ENCODE results near the gene DST.

The DST gene

DNA sequence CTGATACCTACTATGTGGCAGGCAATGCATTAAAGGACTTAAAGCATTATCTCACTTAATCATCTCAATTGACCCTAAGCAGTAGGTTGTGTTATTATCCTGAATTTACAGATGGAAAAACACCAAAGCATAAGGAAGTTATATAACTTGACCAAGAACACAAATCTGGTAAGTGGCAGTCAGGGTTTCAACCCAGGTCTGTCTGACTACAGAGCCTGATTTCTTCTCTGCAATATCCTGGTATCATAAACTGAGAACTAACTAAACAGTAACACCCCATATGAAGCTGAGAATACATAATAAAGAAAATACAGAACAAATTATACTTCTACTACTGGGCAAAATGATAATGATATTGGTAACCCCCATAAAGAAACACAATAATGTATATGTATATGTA is 13.8 kb upstream of the DST start:
- Mint-ChIP-seq H3K4me1 (ENCODE audit: low read depth in 2 of 2) (no peaks in the 10 kb centered on the region), H3K4me3 (no peak overlapping the region), H3K27me3 (no peaks in the 10 kb centered on the region), H3K27ac (no peak overlapping the region), H3K9me3 (no peaks in the 10 kb centered on the region), H3K36me3 (ENCODE audit: insufficient read depth) (no peaks in the 10 kb centered on the region)
- DNase-seq (no peak), ATAC-seq (replicated peaks) (no peak)

DNA sequence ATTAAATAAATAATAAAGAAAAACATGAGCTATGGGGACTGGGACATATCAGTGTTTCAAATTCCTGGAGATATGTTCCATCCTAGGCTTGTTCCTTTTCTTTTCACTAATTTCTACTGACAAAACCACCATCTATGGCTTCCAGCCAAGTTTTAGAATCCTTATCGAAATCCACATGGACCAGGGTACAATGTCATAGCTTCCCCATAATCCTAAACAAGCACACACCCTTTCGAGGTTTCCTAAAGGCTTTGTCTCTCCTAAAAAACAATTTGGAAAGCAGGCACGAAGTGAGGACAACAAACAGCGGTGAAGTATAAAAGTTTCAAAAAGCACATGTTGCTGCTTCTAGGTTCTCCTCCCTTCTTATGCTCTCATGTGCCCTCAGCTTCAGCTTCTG is 13.3 kb upstream of the DST start:
- no peak overlapping the region for H3K27ac Mint-ChIP-seq

DNA sequence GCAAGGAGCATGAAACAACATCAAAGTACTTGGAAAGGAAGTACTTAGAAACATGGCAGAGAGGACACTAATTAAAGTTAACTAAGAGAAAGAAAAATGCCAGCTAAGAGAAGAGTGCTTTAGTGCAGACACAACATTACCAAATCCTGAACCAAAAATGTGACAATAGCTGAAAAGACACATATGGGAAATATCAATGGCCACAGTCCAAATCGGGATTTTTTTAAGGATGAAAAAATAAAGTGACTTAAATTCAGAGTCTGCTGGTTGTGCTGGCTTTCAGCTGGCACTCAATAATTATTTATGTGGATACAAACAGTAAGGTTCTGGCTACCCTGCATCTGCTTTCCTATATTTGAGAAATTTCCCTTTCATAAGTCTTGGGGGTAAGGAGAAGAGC is 12.6 kb upstream of the DST start:
- no peak for ATAC-seq (replicated peaks)
- H3K27ac Mint-ChIP-seq = no peak overlapping the region
- DNase-seq = no peak
- no peaks in the 10 kb centered on the region for H3K27me3 Mint-ChIP-seq
- H3K4me3 Mint-ChIP-seq = no peak overlapping the region
- H3K9me3 Mint-ChIP-seq = no peaks in the 10 kb centered on the region
- no peaks in the 10 kb centered on the region for H3K36me3 Mint-ChIP-seq (ENCODE audit: insufficient read depth)
- no peaks in the 10 kb centered on the region for H3K4me1 Mint-ChIP-seq (ENCODE audit: low read depth in 2 of 2)

More for the DNA sequence above, 13.3 kb upstream of the DST start:
- Mint-ChIP-seq H3K27me3 (no peaks in the 10 kb centered on the region), H3K4me3 (no peak overlapping the region), H3K4me1 (ENCODE audit: low read depth in 2 of 2) (no peaks in the 10 kb centered on the region), H3K36me3 (ENCODE audit: insufficient read depth) (no peaks in the 10 kb centered on the region), H3K9me3 (no peaks in the 10 kb centered on the region)
- no peak for ATAC-seq (replicated peaks)
- no peak for DNase-seq

DNA sequence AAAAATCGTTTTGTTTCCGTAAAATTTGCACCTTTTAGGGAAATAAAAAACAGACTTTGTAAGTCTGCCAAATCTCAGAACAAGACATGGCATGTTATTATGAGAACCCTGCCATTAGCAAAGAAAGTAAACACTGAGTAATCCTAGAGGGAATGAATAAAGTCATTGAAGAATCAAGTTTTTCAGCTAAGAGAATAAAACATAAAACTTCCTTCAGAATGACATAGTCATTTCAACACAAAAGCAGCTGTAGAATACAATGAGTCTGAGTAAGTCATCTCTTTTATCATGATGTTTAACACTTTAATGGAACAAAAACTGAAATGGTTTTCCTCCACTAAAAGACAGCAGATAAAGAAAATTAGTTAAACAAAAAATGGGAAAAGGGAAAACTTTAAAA is 10.3 kb upstream of the DST start:
- Mint-ChIP-seq H3K4me1 (ENCODE audit: low read depth in 2 of 2) (no peaks in the 10 kb centered on the region), H3K36me3 (ENCODE audit: insufficient read depth) (no peaks in the 10 kb centered on the region), H3K9me3 (peaks cover 0 to 7% of the 10 kb centered on the region in 2 donors), H3K27me3 (no peaks in the 10 kb centered on the region), H3K4me3 (no peak overlapping the region), H3K27ac (no peak overlapping the region)
- no peak for DNase-seq
- no peak for ATAC-seq (replicated peaks)

DNA sequence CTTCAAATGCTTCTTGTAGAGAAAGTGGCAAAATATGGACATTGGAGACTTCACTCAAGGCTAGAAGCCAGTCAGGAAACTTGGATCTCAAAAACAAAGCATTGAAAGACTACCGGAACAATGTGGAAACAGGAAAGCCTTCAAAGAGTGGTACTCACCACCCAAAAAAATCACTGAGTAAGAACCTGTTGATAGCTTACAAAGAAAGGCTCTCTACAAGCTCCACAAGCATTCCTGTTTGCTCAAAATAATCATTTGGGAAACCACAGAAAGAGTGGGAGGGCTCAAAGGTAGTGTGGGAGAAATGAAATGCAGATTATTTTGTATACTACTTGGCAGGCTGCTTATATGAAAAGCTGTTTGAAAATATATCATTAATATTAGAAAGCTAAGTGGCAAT is 9.5 kb upstream of the DST start:
- H3K27me3 Mint-ChIP-seq = no peaks in the 10 kb centered on the region
- no peak overlapping the region for H3K27ac Mint-ChIP-seq
- no peaks in the 10 kb centered on the region for H3K4me1 Mint-ChIP-seq (ENCODE audit: low read depth in 2 of 2)
- ATAC-seq (replicated peaks) (no peak), DNase-seq (no peak)
- H3K4me3 Mint-ChIP-seq = no peak overlapping the region
- no peaks in the 10 kb centered on the region for H3K36me3 Mint-ChIP-seq (ENCODE audit: insufficient read depth)
- H3K9me3 Mint-ChIP-seq = peaks cover 0 to 7% of the 10 kb centered on the region in 2 donors

DNA sequence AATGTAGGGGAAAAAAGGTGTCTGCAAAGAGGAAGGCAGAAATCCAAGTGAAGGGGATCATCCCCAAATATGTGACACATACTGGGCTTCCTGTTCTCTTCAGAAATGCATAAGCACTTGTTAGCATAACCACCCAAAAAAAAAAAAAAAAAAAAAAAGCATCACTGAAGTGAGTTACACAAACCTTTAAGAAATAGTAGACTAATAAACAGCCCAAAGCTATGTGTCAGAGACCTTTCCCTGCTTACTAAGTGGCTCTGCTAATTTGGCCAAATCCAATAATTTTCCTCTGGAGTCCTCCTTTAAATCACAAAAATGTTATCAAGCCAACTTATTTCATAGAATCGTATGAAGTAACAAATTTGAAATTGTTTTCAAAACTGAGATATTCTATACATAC is 7.5 kb upstream of the DST start:
- ATAC-seq (replicated peaks) (no peak), DNase-seq (no peak)
- Mint-ChIP-seq H3K4me3 (no peak overlapping the region), H3K9me3 (peaks cover 0 to 7% of the 10 kb centered on the region in 2 donors), H3K27ac (no peak overlapping the region), H3K4me1 (ENCODE audit: low read depth in 2 of 2) (no peaks in the 10 kb centered on the region), H3K27me3 (no peaks in the 10 kb centered on the region), H3K36me3 (ENCODE audit: insufficient read depth) (no peaks in the 10 kb centered on the region)

DNA sequence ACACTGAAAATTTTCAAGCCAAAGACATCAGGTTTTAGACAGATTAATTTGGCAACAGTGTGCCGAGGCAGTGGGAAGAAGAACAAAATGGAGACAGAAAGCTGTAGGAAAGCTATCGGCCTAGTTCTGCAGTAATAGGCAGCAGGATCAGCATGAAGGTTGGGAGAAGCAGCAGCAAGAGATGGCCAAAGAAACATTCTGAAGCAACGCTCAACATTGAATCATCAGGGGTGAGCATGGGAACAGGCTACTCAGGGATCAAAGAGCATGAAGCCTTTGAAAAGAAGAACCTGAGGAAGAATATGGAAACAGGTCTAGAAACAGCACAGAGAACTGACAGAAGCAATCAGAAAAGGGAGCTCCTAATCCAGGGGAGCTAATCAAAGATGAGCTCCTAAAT is 7.1 kb upstream of the DST start:
- ATAC-seq (replicated peaks) (no peak), DNase-seq (no peak)
- peaks cover 0 to 7% of the 10 kb centered on the region in 2 donors for H3K9me3 Mint-ChIP-seq
- no peaks in the 10 kb centered on the region for H3K4me1 Mint-ChIP-seq (ENCODE audit: low read depth in 2 of 2)
- H3K4me3 Mint-ChIP-seq = no peak overlapping the region
- no peak overlapping the region for H3K27ac Mint-ChIP-seq
- no peaks in the 10 kb centered on the region for H3K27me3 Mint-ChIP-seq
- no peaks in the 10 kb centered on the region for H3K36me3 Mint-ChIP-seq (ENCODE audit: insufficient read depth)

DNA sequence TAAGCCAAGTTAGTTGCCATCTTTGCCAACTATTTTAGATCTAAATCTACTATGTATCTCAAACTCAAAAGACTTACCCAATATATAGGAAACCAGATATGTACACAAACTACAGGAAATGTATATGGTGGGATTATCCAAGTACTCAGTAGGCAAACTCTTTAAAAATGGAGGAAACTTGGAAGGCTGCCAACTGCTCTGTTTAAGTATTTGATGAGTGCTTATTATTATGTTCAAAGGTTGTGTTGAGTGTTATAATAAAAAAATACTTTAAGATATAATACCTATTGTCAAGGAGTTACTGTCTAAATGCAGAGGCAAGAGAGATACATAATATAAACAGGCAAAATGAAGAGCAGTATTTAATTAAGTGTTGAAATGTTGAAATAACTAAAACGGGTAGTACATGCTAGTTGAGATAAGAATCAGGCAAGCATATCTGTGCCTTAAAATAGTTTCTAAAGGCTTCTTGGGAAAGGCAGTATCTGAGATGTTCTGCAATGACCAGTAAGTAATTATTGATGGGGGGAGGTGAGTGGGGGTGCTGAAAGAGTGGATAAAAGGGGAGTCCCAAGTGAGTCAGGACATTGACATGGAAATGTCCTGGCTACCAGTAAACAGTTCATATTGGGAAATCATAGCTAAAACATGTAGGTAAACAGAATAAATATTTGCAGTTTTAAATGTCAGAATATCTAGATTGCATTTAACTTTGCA is 6.5 kb upstream of the DST start:
- ATAC-seq (replicated peaks) = no peak
- no peaks in the 10 kb centered on the region for H3K27me3 Mint-ChIP-seq
- H3K27ac Mint-ChIP-seq = no peak overlapping the region
- no peak for DNase-seq
- H3K4me1 Mint-ChIP-seq (ENCODE audit: low read depth in 2 of 2) = no peaks in the 10 kb centered on the region
- H3K4me3 Mint-ChIP-seq = no peak overlapping the region
- peaks cover 0 to 7% of the 10 kb centered on the region in 2 donors for H3K9me3 Mint-ChIP-seq
- H3K36me3 Mint-ChIP-seq (ENCODE audit: insufficient read depth) = no peaks in the 10 kb centered on the region

DNA sequence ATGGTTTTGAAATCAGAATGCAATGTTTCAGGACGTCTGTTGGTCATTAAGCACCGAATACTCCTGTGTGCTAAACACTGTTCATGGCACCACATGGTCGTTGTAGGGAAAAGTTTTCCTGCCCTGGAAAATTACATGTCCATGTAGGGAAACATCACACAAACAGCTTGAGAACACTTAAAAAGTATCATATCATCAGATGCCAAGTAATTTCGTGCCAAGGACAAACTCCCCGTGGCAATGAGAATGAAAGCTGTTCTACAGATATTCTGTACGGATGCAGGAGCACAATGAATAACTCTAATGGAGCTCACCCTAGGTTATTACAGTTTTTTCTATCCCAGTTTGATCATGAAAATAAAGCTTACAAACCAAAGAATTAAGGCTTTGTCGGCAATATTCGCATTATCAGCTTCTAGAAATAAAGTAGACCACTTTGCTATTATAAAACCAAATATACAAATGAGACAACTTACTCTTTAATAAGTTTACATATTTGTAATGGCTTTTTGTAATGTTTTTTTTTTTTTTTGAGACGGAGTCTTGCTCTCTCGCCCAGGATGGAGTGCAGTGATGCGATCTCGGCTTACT is 4.6 kb upstream of the DST start:
- Mint-ChIP-seq H3K4me1 (ENCODE audit: low read depth in 2 of 2) (no peaks in the 10 kb centered on the region), H3K36me3 (ENCODE audit: insufficient read depth) (no peaks in the 10 kb centered on the region), H3K27me3 (no peaks in the 10 kb centered on the region), H3K27ac (no peak overlapping the region), H3K4me3 (no peak overlapping the region), H3K9me3 (peaks cover 0 to 7% of the 10 kb centered on the region in 2 donors)
- no peak for ATAC-seq (replicated peaks)
- DNase-seq = no peak

DNA sequence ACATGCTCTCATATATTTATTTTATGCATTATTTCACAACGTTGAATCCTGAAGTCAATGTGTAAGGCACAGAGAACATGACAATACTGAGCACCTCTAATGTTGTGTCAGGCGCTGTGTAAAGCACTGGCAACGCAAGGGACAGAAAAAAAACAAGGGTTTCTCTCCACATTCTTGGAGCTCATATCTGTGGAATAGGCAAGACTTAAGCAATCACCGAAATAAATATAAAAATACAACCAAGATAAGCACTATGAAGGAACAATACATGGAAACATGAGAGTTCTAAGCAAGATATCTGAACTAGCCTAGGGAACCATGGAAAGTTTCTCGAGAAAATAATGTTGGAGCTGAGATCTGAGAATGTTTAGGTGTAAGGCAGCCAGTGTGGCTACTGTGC is 1.7 kb upstream of the DST start:
- Mint-ChIP-seq H3K4me3 (no peak overlapping the region), H3K27ac (no peak overlapping the region), H3K27me3 (no peaks in the 10 kb centered on the region), H3K36me3 (ENCODE audit: insufficient read depth) (no peaks in the 10 kb centered on the region), H3K4me1 (ENCODE audit: low read depth in 2 of 2) (no peaks in the 10 kb centered on the region), H3K9me3 (peaks cover 0 to under 1% of the 10 kb centered on the region in 2 donors)
- DNase-seq = no peak
- ATAC-seq (replicated peaks) = no peak

DNA sequence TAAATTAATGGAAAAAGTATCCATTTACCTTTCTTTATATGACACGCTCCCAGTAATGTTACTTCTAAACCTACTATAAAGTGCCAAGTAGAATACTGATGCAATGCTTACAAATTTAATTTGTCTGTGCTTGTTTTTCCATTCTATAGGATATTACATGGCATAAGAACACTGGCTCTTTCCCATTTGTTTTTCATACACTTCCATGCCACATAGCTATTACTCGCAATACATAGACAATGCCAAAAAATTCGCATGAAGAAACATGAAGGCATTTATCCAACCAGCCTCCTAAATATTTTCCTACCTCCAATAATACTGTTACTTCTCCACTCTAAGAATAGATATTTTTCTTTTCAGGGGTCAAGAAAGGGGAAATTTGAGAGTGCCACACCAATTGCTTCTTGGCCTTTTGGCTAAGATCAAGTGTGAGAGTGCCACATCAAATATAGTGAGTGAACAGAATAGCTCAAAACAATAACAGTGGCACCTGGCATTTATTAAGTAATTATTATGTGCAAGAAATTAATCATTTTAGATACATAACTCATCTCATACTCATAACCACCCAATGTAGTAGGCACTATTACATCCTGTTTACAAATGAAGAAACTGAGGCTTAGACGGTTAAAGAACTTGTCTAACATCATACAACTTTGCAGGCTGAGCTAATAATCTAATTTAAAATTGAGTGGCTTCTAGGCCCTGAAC is 845 bp upstream of the DST start:
- DNase-seq = no peak
- no peak for ATAC-seq (replicated peaks)
- Mint-ChIP-seq H3K4me1 (ENCODE audit: low read depth in 2 of 2) (no peaks in the 10 kb centered on the region), H3K36me3 (ENCODE audit: insufficient read depth) (no peaks in the 10 kb centered on the region), H3K4me3 (no peak overlapping the region), H3K27ac (no peak overlapping the region), H3K9me3 (no peaks in the 10 kb centered on the region), H3K27me3 (no peaks in the 10 kb centered on the region)

DNA sequence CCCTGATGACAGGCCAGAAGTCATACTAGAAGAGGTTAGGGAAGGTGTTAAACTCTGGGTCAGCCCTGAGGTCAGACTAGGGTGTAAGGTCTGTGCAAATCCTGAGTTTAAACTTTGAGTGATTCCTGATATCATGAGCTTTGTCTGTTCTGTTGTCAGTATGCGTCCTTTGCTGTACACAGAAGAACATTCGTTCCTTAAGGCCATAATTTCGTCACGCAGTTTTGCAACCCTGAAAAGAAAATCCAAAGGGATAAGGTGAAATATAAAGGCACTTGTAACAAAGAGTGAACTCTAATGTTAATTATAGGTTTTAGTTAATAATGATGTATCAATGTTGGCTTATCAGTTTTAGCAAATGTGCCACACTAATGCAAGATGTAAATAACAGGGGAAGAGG is 2.3 kb downstream of the DST start:
- Mint-ChIP-seq H3K4me3 (no peak overlapping the region), H3K36me3 (ENCODE audit: insufficient read depth) (no peaks in the 10 kb centered on the region), H3K27me3 (no peaks in the 10 kb centered on the region), H3K4me1 (ENCODE audit: low read depth in 2 of 2) (no peaks in the 10 kb centered on the region), H3K27ac (no peak overlapping the region), H3K9me3 (no peaks in the 10 kb centered on the region)
- no peak for DNase-seq
- no peak for ATAC-seq (replicated peaks)

DNA sequence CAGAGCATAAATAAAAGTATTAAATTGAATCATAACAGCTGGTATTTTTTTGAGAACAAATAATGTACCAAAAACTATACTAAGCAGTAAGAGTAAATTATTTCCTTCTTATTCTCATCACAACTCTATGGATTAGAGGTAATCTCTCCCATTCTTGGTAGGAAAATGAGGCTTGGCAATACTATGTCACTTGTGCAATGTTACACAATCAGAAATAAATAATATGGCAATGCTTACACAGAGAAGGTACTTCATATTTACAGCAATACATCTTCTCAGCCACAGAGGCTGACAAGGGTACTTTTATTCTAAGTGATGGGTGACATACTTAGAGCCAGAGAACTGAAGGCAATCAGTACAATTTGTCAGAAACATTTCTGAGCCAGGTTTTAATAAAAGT is 3.9 kb downstream of the DST start:
- Mint-ChIP-seq H3K4me1 (ENCODE audit: low read depth in 2 of 2) (no peaks in the 10 kb centered on the region), H3K4me3 (no peak overlapping the region), H3K36me3 (ENCODE audit: insufficient read depth) (no peaks in the 10 kb centered on the region), H3K9me3 (no peaks in the 10 kb centered on the region), H3K27ac (peak overlapping the region in 1 of 2 donors; percentile 2), H3K27me3 (no peaks in the 10 kb centered on the region)
- DNase-seq (no peak), ATAC-seq (replicated peaks) (no peak)

DNA sequence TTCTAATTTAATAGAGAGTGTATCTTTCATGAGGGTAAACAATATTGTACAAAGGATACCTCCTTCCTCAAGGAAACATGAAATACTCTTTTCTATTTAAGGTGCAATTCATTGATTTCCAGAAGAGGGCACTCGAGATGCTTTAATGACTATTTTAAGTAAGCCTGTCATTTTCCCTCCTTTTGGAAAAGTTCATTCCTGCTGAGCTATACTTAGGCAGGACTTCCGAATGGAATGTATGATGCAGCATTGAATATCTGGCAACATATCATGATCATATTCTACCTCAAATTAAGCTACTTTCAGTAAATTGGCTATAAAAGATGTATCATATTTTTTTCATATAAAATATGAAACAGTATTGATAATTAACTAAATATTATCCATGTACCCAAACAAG is 5.0 kb downstream of the DST start:
- Mint-ChIP-seq H3K4me1 (ENCODE audit: low read depth in 2 of 2) (no peaks in the 10 kb centered on the region), H3K4me3 (no peak overlapping the region), H3K36me3 (ENCODE audit: insufficient read depth) (no peaks in the 10 kb centered on the region), H3K9me3 (no peaks in the 10 kb centered on the region), H3K27ac (no peak overlapping the region), H3K27me3 (no peaks in the 10 kb centered on the region)
- DNase-seq = no peak
- ATAC-seq (replicated peaks) = no peak

Measured in effector memory CD8-positive, alpha-beta T cell (primary cell).